ENCODE results near the gene CNPPD1.
"Not testable (repeated sequence)": the region's sequence is repeated elsewhere in the genome, so short reads cannot be mapped to it uniquely, and the experiment has no call there.

Gene CNPPD1

DNA sequence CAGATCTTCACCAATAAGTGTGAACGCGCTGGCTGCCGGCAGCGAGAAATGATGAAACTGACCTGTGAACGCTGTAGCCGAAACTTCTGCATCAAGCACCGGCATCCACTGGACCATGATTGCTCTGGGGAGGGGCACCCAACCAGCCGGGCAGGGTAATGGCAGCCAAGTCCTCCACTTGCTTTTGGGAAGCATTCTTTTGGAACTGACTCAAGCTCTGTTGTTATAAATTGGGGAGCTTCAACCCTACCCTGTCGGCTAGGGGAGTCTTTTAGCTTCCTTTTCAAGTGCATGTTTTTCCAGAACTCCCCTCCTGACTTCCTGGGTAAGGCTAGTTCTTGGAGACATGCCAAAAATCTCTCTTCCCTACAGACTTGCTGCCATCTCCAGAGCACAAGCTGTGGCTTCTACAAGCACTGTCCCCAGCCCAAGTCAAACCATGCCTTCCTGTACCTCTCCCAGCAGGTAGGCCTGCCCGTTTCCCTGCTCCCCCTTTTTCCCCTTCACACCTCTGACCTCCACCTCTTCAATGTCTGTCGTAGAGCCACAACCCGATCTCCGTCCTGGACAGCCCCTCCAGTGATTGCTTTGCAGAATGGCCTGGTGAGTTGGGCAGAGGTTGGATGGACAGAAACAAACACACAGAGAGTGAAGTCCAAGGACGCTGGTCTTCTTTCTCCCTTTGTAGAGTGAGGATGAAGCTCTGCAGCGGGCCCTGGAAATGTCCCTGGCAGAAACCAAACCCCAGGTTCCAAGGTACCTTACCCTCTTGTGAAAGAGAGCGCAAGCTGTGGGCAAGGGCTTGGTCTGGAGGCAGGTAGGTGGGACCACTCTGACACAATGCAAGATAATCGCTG, 31.4 kb upstream of the CNPPD1 start:
- no peak for DNase-seq (ENCODE audit: low read depth)

DNA sequence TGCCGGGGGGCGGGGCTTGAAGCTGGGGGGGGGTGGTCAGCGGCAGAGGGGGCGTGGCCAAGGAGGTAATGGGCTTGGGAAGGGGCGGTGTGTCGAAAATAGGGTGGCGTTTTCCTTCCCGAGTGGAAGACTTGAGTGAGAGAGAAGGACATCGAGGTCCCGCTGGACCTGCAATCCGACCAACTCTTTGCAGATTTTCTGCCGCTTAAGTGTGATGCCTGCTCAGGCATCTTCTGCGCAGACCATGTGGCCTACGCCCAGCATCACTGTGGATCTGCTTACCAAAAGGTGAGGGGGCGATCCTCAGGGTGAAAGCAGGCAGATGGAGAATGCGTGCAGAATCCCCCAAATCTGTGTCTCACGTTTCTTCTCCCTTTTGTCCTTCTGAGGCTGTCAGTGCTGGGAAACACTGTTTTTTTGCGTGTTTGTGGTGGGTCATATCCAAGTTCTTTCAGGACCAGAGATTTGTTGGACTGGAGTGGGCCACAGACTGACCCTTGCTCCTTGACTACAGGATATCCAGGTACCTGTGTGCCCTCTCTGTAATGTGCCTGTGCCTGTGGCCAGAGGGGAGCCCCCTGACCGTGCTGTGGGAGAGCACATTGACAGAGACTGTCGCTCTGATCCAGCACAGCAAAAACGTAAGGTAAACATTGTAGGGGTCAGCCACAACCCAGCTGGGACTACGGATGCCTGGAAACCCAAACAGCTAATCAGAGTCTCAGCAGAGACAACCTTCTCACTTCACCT, 30.6 kb upstream of the CNPPD1 start:
- DNase-seq (ENCODE audit: low read depth), result no peak

DNA sequence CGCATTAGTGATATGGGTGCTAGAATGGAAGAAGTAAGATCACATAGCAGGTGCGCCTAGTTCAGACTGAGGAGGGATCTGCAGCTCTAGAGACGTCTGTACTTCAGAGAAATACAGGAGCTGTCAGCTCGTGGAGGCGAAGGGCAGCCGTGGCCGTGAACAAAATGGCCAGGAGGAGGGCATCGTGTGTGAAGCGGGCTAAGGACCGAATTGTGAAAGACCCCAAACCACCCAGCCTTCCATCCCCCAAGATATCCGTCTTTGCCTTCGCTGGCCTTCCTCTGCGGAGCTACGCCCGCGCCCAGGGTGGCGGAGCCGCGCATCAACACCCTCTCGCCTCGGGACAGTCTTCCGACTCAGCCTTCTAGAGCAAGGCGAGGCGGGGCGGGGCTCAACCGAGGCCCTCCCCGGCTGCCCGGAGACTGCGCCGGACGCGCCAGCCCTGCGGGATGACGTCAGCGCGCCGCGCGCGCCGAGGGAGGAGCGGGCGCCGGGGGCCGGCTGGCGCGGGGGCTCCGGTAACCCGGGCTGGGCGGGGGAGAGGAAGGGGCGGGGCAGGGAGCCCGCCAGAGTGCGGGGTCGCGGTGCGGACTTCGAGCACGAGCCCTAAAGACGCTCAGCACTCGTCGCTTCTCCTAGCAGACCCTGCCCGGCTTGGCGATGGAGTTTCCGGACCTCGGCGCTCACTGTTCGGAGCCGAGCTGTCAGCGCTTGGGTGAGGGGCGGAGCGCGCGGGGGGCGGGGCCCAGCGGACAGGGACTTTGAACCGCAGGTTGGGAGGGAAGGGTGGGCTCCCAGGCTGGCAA, 29.8 kb upstream of the CNPPD1 start, which contains the start of gene ZFAND2B:
TSS of gene ZFAND2B (plus strand) at position 455 of the 806 bp plus-strand sequence. CDS start at position 661, 206 bp downstream.
- DNase-seq (ENCODE audit: low read depth), result peak; percentile 85

DNA sequence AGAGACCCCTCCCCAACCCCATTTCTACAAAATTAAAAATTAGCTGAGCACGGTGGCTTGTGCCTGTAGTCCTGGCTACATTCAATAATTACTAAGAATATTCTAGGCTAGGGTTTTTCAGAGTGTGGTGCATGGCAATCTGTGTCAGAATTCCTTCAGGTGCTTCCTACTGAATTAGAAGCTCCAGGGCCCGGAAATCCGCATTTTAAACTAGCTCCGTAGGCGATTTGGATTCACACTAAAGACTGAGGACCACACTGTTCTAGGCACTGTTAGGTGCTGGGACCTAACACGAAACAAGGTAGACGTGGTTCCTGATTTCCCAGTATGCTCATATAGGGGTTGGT, 29.2 kb upstream of the CNPPD1 start:
- DNase-seq (ENCODE audit: low read depth), result no peak

DNA sequence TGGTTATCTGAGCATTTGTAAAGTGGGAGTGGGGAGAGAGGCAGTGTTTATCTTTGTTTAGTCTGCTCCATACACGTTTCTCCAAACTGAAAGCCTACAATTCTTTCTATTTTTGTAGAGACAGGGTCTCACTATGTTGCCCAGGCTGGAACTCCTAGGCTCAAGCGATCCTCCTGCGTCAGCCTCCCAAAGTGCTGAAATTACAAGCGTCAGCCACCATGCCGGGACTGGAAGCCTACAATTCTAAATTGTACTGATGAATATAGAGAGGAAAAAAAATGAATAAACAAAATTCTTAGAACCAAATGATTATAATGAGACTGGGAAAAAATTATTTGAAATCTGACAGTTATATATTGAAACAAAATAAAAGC, 28.4 kb upstream of the CNPPD1 start:
- DNase-seq (ENCODE audit: low read depth), result no peak

DNA sequence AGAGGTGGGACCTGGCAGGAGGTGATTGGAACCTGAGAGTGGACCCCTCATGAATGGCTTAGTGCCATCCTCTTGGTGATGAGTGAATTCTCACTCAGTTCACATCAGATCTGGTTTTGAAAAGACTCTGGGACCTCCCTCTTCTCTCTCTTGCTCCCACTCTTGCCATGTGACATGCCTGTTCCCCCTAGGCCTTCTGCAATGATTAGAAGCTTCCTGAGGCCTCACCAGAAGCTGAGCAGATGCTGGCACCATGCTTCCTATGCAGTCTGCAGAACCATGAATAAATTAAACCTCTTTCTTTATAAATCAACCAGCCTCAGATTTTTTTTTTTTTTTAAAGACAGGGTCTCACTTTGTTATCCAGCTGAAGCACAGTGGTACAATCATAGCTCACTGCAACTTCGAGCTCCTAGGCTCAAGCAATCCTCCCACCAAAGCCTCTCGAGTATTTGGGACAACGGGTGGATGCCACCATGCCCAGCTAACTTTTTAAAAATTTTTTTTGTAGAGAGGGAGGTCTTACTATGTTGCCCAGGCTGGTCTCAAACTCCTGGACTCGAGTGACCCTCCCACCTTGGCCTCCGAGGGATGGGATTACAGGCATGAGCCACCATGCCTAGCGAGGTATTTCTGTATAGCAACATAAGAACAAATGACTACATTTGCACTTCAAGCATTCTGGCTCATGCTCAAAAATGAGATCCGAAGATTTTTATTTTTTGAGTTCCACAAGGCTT, 27.9 kb upstream of the CNPPD1 start:
- DNase-seq (ENCODE audit: low read depth), result no peak

DNA sequence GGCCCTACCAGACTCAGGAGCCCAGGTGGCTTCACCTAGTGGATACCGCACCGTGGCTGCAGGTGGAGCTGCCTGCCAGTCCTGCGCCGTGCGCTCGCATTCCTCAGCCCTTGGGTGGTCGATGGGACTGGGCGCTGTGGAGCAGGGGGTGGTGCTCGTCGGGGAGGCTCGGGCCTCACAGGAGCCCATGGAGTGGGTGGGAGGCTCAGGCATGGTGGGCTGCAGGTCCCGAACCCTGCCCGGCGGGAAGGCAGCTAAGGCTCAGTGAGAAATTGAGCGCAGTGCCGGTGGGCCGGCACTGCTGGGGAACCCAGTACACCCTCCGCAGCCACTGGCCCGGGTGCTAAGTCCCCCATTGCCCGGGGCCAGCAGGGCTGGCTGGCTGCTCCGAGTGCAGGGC, 24.6 kb upstream of the CNPPD1 start:
- DNase-seq (ENCODE audit: low read depth), result not testable (repeated sequence)

DNA sequence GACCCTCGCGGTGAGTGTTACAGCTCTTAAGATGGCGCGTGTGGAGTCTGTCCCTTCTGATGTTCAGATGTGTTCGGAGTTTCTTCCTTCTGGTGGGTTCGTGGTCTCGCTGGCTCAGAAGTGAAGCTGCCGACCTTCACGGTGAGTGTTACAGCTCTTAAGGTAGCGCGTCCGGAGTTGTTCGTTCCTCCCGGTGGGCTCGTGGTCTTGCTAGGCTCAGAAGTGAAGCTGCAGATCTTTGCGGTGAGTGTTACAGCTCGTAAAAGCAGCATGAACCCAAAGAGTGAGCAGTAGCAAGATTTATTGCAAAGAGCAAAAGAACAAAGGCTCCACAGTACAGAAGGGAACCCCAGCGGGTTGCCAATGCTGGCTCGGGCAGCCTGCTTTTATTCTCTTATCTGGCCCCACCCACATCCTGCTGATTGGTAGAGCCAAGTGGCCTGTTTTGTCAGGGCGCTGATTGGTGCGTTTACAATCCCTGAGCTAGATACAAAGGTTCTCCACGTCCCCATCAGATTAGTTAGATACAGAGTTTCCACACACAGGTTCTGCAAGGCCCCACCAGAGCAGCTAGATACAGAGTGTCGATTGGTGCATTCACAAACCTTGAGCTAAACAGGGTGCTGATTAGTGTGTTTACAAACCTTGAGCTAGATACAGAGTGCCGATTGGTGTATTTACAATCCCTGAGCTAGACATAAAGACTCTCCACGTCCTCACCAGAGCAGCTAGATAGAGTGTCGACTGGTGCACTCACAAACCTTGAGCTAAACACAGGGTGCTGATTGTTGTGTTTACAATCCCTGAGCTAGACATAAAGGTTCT, 24.0 kb upstream of the CNPPD1 start:
- DNase-seq (ENCODE audit: low read depth), result not testable (repeated sequence)

DNA sequence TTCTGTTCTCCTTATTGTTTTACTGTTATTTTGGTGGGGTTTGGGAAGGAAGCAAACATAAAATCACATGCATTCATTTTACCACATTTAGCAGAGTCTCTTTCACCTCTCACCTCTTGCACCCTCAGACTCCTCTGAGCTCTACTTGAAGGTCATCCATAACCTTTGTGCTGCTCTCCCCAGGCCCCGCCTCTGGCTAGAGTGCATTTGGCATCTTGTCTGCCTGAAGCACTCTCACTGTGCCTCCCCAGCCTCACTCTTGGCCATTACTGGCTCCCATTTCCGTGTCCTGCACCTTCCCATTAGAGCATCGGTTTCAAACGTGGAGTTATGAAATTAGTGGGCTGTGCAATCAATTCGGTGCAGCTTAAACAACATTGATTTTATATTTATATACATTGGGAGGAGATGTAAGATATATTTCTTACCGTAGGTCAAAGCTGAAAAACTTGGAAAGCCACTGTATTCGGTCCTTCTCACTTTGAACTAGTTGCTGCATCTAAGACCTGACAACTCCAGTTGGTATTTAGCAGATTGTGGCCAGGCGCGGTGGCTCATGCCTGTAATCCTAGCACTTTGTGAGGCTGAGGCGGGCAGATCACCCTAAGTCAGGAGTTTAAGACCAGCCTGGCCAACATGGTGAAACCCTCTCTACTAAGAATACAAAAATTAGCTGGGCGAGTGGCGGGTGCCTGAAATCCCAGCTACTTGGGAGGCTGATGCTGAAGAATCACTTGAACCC, 22.9 kb upstream of the CNPPD1 start:
- DNase-seq (ENCODE audit: low read depth), result no peak

DNA sequence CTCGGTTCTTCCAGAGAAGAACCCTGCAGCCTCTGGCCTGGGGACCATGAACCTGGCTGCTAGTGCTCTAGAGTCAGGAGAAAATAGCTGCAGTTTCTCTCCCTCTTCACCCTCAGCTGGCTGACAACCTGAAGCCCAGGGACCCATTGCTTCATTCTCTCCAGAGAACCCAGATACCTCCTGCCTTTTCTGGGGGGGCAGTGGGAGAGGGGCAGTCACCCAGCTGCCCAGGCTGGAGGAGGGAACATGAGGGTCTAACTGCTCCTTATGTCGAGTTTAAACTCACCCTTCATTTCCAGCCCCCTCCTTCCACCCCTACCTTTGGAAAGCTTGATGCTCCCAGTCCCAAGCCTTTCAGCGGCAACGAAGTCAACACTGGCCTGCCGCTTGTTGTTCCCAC, 22.2 kb upstream of the CNPPD1 start:
- no peak for DNase-seq (ENCODE audit: low read depth)

DNA sequence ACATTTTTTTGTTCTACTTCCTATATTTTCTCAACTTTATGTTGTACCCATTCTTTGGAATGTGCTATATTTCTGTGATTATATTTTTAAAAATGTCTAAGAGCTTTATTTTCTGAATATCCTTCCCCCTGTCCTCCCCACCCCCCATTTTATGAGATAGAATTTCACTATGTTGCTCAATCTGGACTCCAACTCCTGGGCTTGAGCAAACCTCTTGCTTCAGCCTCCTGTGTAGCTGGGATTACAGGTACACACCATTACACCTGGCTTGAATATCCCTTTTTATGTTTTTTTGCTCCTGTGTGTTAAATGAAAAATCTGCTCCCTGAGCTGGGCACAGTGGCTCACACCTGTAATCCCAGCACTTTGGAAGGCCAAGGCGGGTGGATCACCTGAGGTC, 20.7 kb upstream of the CNPPD1 start:
- no peak for DNase-seq (ENCODE audit: low read depth)

DNA sequence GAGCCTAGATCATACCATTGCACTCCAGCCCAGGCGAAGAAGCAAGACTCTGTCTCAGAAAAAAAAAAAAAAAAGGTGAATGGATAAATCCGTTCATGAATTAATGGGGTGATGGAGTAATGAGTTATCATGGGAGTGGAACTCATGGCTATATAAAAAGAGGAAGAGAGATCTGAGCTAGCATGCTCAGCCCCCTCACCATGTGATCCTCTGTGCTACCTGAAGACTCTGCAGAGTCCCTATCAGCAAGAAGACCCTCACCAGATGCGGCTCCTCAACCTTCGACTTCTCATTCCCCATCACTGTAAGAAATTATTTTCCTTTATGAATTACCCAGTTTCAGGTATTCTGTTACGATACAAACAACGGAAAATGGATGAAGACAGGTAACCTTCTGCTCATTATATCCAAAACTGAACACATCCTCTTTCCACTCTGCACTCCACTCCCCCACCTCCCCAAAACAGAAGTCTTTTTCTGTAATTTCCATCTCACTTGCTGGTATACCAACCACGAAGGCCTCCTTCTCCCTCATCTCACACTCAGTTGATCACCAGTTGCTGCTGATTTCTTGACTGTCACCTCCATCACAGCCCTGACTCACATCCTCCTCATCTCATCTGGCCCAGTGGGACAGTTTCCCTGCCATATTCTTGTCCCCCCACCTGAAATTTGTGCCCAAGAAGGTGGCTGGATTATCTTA, 10.2 kb upstream of the CNPPD1 start:
- DNase-seq (ENCODE audit: low read depth), result no peak

DNA sequence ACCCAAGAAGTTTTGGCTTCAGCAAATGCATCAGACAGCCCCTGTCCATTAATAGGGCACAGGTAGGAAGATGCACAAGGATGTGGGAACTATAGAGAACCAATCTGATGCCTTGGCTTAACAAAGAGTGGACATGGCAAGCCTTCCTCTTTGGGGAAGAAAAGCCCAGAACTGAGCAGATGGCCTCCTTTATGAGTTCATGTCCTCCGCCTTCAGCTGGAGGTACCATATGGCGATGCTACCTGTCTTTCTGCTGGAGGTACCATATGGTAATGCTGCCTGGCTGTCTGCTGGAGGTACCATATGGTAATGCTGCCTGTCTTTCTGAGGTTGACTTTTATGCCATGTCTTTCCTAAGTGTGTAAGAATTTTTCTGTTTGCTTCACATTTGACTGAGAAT, 7.4 kb upstream of the CNPPD1 start:
- DNase-seq (ENCODE audit: low read depth), result no peak

DNA sequence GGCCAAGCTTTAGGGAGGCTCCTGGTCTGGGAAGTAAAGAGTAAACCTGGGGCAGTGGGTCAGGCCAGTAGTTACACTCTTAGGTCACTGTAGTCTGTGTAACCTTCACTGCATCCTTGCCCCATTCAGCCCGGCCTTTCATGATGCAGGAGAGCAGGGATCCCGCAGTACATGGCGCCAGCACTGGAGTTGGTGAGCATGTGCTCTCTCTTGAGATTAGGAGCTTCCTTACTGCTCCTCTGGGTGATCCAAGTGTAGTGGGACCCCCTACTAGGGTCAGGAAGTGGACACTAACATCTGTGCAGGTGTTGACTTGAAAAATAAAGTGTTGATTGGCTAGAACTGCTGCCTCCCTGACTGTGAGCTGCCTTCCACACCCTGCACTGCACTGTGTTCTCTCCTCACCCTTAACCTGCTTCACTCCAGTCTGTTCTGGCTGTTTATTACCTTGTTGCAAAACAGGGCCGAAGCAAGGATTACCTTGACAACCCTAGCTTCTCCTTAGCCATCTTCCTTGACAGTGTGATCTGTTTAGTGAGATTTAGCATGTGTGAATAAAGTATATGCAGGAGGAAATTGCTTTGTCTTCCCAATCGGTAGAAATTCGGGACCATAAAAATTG, 6.5 kb upstream of the CNPPD1 start:
- no peak for DNase-seq (ENCODE audit: low read depth)

DNA sequence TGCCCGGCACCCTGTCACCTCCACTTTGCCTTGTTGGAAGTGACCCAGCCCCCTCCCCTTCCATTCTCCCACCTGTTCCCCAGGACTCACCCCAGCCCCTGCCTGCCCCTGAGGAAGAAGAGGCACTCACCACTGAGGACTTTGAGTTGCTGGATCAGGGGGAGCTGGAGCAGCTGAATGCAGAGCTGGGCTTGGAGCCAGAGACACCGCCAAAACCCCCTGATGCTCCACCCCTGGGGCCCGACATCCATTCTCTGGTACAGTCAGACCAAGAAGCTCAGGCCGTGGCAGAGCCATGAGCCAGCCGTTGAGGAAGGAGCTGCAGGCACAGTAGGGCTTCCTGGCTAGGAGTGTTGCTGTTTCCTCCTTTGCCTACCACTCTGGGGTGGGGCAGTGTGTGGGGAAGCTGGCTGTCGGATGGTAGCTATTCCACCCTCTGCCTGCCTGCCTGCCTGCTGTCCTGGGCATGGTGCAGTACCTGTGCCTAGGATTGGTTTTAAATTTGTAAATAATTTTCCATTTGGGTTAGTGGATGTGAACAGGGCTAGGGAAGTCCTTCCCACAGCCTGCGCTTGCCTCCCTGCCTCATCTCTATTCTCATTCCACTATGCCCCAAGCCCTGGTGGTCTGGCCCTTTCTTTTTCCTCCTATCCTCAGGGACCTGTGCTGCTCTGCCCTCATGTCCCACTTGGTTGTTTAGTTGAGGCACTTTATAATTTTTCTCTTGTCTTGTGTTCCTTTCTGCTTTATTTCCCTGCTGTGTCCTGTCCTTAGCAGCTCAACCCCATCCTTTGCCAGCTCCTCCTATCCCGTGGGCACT, 5.8 kb upstream of the CNPPD1 start:
- no peak for DNase-seq (ENCODE audit: low read depth)

DNA sequence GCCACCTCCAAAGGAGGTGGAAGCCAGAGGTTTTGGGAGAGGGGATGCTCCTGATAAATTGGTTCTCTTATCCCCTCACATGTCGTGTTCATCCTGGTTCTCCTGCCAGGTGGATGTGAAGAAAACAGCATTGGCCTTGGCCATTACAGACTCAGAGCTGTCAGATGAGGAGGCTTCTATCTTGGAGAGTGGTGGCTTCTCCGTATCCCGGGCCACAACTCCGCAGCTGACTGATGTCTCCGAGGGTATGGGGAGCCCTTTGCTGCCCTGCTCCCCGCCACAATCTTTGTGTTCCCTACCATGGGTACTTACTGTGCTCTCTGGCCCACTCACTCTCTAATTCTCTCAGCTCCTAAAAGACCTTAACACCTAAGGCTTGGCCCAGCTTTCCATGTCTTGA, 4.8 kb upstream of the CNPPD1 start:
- DNase-seq (ENCODE audit: low read depth), result no peak

DNA sequence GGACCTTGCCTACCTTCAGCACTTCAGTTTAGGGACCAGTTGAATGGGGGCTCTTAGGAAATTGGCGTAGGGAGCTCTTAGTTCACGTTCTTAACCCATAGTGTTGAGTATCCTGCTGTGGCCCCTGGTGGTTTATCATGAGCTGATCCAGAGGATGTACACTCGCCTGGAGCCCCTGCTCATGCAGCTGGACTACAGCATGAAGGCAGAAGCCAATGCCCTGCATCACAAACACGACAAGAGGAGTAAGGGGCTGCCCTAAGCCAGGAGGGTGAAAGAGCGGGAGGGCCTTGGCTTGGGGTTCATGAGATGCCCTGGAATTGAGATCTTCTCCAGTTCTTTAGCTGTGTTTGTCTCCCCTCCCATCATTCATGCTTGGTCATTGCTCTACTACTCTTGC, 4.2 kb upstream of the CNPPD1 start:
- no peak for DNase-seq (ENCODE audit: low read depth)
